CD4-positive, alpha-beta T cell (primary cell): ENCODE results near the gene PNPLA7. TPM values are rescaled to one million over a fixed set of nuclear protein-coding genes. Genes with fewer than 3 reads are reported as not detected.
A peak's percentile ranks its signal among the peaks of the same experiment; 100 is the strongest.

ENCODE experiments used
- ATAC-seq: fragments of 200-7000 bp; cut with Tn5 transposase; one replicate; pipeline ENCODE4 v1.10.0; 2022; ENCODE audit warnings: mild to moderate bottlenecking; ENCODE audit not compliant: poor library complexity
- CTCF ChIA-PET: fragments of 350-600 bp; sonication (Branson Sonifier 250); formaldehyde crosslinking; loops from one replicate; lab custom pipeline; 2021; ENCODE audit warnings: antibody characterized with exemption, inconsistent platforms; lab: Charles Lee
- POLR2A ChIA-PET: fragments of 350-600 bp; sonication (Branson Sonifier 250); formaldehyde crosslinking; loops from one replicate; lab custom pipeline; 2021; ENCODE audit warnings: antibody characterized with exemption, inconsistent platforms; lab: Charles Lee
- DNase-seq, 14 experiments: peaks; one replicate each; pipeline ENCODE4 v3.0.0-alpha.2; 2013 to 2020; ENCODE audit warnings: mixed read lengths in 2 of 14
- H3K27ac ChIP-seq, 2 donors: one replicate each; pipeline versions ENCODE4 v1.5.1 to v1.7.0; 2013; ENCODE audit warnings: low read length in 2 of 2, low read depth in 1 of 2, mild to moderate bottlenecking in 1 of 2
- H3K27me3 ChIP-seq, 2 experiments: 1 replicate in 1 of 2; 2 replicates in 1 of 2; pipeline versions ENCODE4 v1.6.1 to v1.7.0; 2013; ENCODE audit warnings: low read length in 2 of 2, control low read depth in 1 of 2, mild to moderate bottlenecking in 1 of 2, moderate library complexity in 1 of 2; ENCODE audit not compliant: insufficient read depth in 2 of 2, control insufficient read depth in 1 of 2
- H3K36me3 ChIP-seq: one replicate; pipeline ENCODE4 v1.6.1; 2013; ENCODE audit warnings: low read length, control low read depth; ENCODE audit not compliant: insufficient read depth
- H3K4me1 ChIP-seq: one replicate; pipeline ENCODE4 v1.6.1; 2013; ENCODE audit warnings: low read length, control low read depth; ENCODE audit not compliant: insufficient read depth
- H3K4me3 ChIP-seq: one replicate; pipeline ENCODE4 v1.5.1; 2013; ENCODE audit warnings: mild to moderate bottlenecking, low read length, moderate library complexity
- H3K9me3 ChIP-seq, 2 experiments: 1 replicate in 1 of 2; 2 replicates in 1 of 2; pipeline versions ENCODE4 v1.6.1 to v1.7.0; 2013; ENCODE audit warnings: low read length in 2 of 2, mild to moderate bottlenecking in 2 of 2, control low read depth in 1 of 2, moderate library complexity in 1 of 2; ENCODE audit not compliant: control insufficient read depth in 1 of 2, insufficient read depth in 1 of 2
- H3K27ac Mint-ChIP-seq: one replicate; pipeline ENCODE4 v1.8.0; 2020; ENCODE audit warnings: mixed read lengths
- H3K27me3 Mint-ChIP-seq: one replicate; pipeline ENCODE4 v1.8.0; 2021; ENCODE audit warnings: mixed read lengths
- H3K36me3 Mint-ChIP-seq: one replicate; pipeline ENCODE4 v1.8.0; 2021; ENCODE audit warnings: low read depth, mixed read lengths
- H3K4me1 Mint-ChIP-seq: one replicate; pipeline ENCODE4 v1.8.0; 2021; ENCODE audit warnings: low read depth, mixed read lengths
- H3K4me3 Mint-ChIP-seq: one replicate; pipeline ENCODE4 v1.8.0; 2020; ENCODE audit warnings: mild to moderate bottlenecking, mixed read lengths
- H3K9me3 Mint-ChIP-seq: one replicate; pipeline ENCODE4 v1.8.0; 2020; ENCODE audit warnings: mixed read lengths
- intact Hi-C, 2 experiments: fragments of 100-400 bp; cut with DNase I in 1 of 2; cut with micrococcal nuclease in 1 of 2; formaldehyde crosslinking; loops; one replicate each; pipeline versions ENCODE4 v1.15.1 to v1.9.0; 2023 to 2025; cut with DNase I, micrococcal nuclease
- total RNA-seq, 174 experiments: library from RNA in 2 of 174; stranded (reverse) in 2 of 174; gene quantifications; one replicate each; pipeline ENCODE4 v1.2.3 and lab custom pipeline; 2021 to 2026
- TF ChIP-seq, protein P1 (sequence below): fragments of 200-600 bp; IDR thresholded peaks from one replicate; pipeline ENCODE4 v1.8.0; 2022; ENCODE audit warnings: antibody characterized with exemption, mild to moderate bottlenecking

The PNPLA7 gene
- total RNA-seq, 2 experiments from 2014 or later, result 7.8 to 8.4 TPM

DNA sequence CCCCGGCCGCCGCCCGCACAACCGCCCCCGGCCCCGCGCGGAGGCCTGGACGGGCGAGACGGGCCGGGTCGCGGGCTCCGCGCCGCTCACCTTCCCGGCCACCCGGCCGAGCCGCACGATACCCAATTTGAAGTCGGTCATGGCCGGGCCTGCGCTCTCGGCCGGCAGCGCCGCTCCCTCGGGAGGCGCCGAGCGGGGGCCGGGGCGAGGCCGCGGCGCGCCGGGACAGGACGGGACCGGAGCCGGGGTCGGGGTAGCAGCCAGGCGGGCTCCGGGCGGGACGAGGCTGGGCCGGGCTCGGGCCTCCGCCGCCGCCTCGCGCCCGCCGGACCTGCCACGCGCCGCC is 39.9 kb upstream of the PNPLA7 start:
- intact Hi-C loops, result loop anchor here in 1 of 2 experiments (1.0 kb wide), 3 partner anchors 15 to 39 kb away; partner anchors contain the start of genes ARRDC1 and MRPL41
- ChIA-PET POLR2A (interaction anchor here (0.6 to 1.6 kb wide), 3 partner anchors 15 to 38 kb away, joined by 4 to 8 read pairs (median 6); partner anchors contain the start of genes ARRDC1, EHMT1 and MRPL41), CTCF (no interaction called here)
- Histone ChIP-seq H3K9me3 (no peaks in the 10 kb centered on the region), H3K27ac (no peak overlapping the region), H3K4me1 (peaks cover 21% of the 10 kb centered on the region), H3K27me3 (no peaks in the 10 kb centered on the region), H3K36me3 (peaks cover 20% of the 10 kb centered on the region), H3K4me3 (no peak overlapping the region)
- ATAC-seq, result no peak
- no peaks in the 10 kb centered on the region for H3K27me3 Mint-ChIP-seq
- no peak for DNase-seq
- H3K27ac Mint-ChIP-seq, result no peak overlapping the region
- H3K4me1 Mint-ChIP-seq, result peaks cover 17% of the 10 kb centered on the region
- H3K36me3 Mint-ChIP-seq, result peaks cover 21% of the 10 kb centered on the region
- H3K4me3 Mint-ChIP-seq, result no peak overlapping the region
- TF ChIP-seq, protein P1, sequence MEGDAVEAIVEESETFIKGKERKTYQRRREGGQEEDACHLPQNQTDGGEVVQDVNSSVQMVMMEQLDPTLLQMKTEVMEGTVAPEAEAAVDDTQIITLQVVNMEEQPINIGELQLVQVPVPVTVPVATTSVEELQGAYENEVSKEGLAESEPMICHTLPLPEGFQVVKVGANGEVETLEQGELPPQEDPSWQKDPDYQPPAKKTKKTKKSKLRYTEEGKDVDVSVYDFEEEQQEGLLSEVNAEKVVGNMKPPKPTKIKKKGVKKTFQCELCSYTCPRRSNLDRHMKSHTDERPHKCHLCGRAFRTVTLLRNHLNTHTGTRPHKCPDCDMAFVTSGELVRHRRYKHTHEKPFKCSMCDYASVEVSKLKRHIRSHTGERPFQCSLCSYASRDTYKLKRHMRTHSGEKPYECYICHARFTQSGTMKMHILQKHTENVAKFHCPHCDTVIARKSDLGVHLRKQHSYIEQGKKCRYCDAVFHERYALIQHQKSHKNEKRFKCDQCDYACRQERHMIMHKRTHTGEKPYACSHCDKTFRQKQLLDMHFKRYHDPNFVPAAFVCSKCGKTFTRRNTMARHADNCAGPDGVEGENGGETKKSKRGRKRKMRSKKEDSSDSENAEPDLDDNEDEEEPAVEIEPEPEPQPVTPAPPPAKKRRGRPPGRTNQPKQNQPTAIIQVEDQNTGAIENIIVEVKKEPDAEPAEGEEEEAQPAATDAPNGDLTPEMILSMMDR, result no peak
- H3K9me3 Mint-ChIP-seq, result no peaks in the 10 kb centered on the region

DNA sequence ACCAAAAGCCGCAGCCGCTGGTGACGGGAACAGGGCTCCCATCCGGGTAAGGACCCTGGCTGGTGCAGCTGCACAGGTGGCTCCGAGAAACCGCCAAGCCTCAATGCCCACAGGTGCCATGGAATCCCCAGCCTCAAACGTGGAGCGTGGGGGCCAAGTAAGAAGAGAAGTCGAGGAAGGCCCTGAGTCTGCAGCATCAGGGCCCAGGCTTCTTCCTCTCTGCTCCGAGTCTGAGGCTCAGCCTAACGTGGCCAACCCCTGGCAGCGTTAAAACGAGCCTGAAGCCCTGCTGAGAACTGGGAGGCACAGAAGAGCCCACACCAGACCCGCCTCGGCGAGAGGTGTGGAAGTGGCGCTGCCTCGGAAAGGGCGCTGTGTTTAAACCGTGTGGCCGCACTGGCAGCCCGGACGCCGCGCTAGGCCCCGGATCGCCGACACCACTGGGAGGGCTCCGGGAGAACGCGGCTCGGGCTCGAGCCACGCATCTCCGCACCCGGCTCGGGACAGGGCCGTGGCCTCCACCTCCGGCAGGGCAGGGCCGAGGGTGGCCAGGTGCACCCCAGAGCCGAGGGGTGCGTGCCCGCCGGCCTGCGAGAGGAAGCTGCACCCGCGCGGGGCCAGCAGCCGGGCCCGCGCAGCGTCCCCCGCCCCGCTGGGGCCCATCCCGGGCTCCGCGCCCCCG is 39.4 kb upstream of the PNPLA7 start:
- Mint-ChIP-seq H3K36me3 (peaks cover 23% of the 10 kb centered on the region), H3K9me3 (no peaks in the 10 kb centered on the region), H3K4me3 (peak overlapping the region; percentile 92), H3K27ac (peak overlapping the region; percentile 59), H3K27me3 (no peaks in the 10 kb centered on the region), H3K4me1 (peaks cover 17% of the 10 kb centered on the region)
- H3K27me3 ChIP-seq, result no peaks in the 10 kb centered on the region
- peak in 2 of 14 experiments; percentile 35 to 49 for DNase-seq
- intact Hi-C loops, result loop anchor here in 1 of 2 experiments (1.0 kb wide), 3 partner anchors 16 to 38 kb away; partner anchors contain the start of genes ARRDC1 and MRPL41
- H3K36me3 ChIP-seq, result peaks cover 20% of the 10 kb centered on the region
- H3K27ac ChIP-seq, result no peak overlapping the region
- peak; percentile 3 for ATAC-seq
- ChIA-PET CTCF (no interaction called here), POLR2A (interaction anchor here (0.9 to 1.9 kb wide), 3 partner anchors 10 to 16 kb away, joined by 3 to 8 read pairs (median 8); partner anchors contain the start of genes ARRDC1 and DPH7)
- peak overlapping the region; percentile 52 for H3K4me3 ChIP-seq
- peaks cover 21% of the 10 kb centered on the region for H3K4me1 ChIP-seq
- TF ChIP-seq, protein P1, result no peak
- no peaks in the 10 kb centered on the region for H3K9me3 ChIP-seq

DNA sequence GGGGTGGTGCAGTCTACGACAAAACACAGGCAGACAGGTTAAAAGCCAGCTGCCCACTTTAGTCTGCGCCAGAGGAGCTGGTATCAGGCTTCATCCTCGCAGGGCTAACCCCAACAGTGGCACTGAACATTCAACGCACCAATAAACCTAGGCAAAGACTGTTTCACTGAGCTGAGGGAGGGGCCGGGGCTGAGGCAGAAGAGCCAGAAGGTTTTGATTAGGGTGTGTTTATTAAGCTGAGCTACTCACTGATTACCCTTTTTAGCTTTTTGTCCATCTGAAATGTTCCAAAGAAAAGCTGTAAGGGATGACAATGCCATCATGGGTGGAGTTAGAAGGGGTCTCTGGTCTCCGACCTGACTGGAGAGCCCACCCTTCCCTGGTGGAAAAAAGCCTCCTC is 38.7 kb upstream of the PNPLA7 start:
- H3K4me1 ChIP-seq, result peaks cover 21% of the 10 kb centered on the region
- ATAC-seq (no peak), DNase-seq (no peak)
- Mint-ChIP-seq H3K27me3 (no peaks in the 10 kb centered on the region), H3K36me3 (peaks cover 24% of the 10 kb centered on the region), H3K9me3 (no peaks in the 10 kb centered on the region), H3K4me1 (peaks cover 17% of the 10 kb centered on the region), H3K27ac (no peak overlapping the region), H3K4me3 (peak overlapping the region; percentile 92)
- TF ChIP-seq, protein P1, result no peak
- H3K27me3 ChIP-seq, result no peaks in the 10 kb centered on the region
- intact Hi-C loops, result no loop called here
- no peak overlapping the region for H3K27ac ChIP-seq
- no peak overlapping the region for H3K4me3 ChIP-seq
- no peaks in the 10 kb centered on the region for H3K9me3 ChIP-seq
- CTCF ChIA-PET, result no interaction called here
- peaks cover 23% of the 10 kb centered on the region for H3K36me3 ChIP-seq
- POLR2A ChIA-PET, result interaction anchor here (0.9 to 1.9 kb wide), 2 partner anchors 10 to 16 kb away, joined by 3 to 8 read pairs; partner anchors contain the start of gene DPH7
